Fibroblast of lung (primary cell): ENCODE results near the gene TIPRL.

ENCODE experiments used
- EZH2 ChIP-seq: IDR thresholded peaks from 2 replicates; pipeline ENCODE4 v1.5.1; 2012; ENCODE audit warnings: low read length, control low read depth, mild to moderate bottlenecking; ENCODE audit errors: missing control alignments
- TF ChIP-seq, protein P1 (sequence below), 2 donors: IDR thresholded peaks in 1 of 2; conservative IDR thresholded peaks in 1 of 2; 1 replicate in 1 of 2; 2 replicates in 1 of 2; pipeline ENCODE4 v1.5.1; 2011 to 2012; ENCODE audit warnings: low read length in 2 of 2, control low read depth in 1 of 2, inconsistent platforms in 1 of 2, low read depth in 1 of 2, mild to moderate bottlenecking in 1 of 2

DNA sequence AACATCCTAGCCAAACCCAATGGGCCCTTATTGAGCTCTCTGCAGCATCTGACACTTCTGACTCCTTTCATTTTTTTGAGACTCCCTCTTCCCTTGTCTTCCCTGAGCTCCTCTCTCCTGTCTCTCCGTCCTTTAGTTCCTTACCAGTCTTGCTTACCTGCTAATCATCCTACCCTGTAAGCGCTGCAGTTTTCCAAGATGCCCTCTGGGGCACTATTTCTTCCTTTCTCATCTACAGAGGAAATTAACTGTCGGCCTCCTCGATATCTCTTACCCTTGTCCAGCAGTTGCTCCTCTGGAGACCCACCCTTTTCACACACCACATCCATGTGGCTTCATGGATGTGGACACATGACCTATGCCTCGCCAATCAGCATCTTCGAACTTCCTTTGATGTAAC is 48.8 kb upstream of the TIPRL start:
- TF ChIP-seq, protein P1, sequence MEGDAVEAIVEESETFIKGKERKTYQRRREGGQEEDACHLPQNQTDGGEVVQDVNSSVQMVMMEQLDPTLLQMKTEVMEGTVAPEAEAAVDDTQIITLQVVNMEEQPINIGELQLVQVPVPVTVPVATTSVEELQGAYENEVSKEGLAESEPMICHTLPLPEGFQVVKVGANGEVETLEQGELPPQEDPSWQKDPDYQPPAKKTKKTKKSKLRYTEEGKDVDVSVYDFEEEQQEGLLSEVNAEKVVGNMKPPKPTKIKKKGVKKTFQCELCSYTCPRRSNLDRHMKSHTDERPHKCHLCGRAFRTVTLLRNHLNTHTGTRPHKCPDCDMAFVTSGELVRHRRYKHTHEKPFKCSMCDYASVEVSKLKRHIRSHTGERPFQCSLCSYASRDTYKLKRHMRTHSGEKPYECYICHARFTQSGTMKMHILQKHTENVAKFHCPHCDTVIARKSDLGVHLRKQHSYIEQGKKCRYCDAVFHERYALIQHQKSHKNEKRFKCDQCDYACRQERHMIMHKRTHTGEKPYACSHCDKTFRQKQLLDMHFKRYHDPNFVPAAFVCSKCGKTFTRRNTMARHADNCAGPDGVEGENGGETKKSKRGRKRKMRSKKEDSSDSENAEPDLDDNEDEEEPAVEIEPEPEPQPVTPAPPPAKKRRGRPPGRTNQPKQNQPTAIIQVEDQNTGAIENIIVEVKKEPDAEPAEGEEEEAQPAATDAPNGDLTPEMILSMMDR (conservative IDR thresholded peaks at IDR 0.05 in 1 of 2, IDR thresholded peaks at IDR 0.05 in 1 of 2; ENCODE audit: low read depth in 1 of 2, low read length in 2 of 2) = no peak
- TF ChIP-seq EZH2 = no peak
